DLD1 (cell line): ENCODE measurements around the gene ECT2L.

ENCODE experiments used
- in situ Hi-C: cut with HindIII; loops from 2 replicates; pipeline ENCODE4 v1.10.0; 2017; ENCODE audit warnings: low sequenced_read_pairs

Gene ECT2L

GRCh38 chr6:138795809-138796603, at the start of gene ECT2L:
ECT2L (plus strand) TSS chr6:138796087; CDS start chr6:138813275, 17,188 bp downstream.
- in situ Hi-C loops = no loop called here

GRCh38 chr6:138752017-138752416, 43.9 kb upstream of the ECT2L start:
- in situ Hi-C loops = no loop called here

DNA sequence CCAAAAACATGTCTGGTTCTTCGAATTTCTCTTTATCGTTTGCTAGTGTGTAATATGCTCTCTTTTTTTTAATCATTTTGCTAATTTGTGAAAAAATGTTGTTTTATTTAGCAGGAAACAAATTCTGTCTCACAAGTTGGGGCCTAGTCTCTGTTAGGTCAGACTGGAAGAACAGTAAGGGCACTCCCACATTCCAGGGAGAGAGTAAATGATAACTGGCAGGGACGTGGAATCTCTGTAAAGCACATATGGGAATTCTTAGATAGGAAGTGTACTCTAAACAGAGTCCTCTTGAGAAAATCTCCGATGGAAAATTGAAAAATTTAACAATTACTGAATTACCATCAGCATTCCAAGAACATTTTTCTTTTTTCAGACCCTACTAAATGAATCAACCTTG, 38.8 kb upstream of the ECT2L start:
- in situ Hi-C loops = no loop called here

- in situ Hi-C loops = no loop called here
These were observed 29.8 kb upstream of the ECT2L start for GRCh38 chr6:138765896-138766655.

- in situ Hi-C loops = no loop called here
These were observed 26.7 kb upstream of the ECT2L start for GRCh38 chr6:138769102-138769676.

DNA sequence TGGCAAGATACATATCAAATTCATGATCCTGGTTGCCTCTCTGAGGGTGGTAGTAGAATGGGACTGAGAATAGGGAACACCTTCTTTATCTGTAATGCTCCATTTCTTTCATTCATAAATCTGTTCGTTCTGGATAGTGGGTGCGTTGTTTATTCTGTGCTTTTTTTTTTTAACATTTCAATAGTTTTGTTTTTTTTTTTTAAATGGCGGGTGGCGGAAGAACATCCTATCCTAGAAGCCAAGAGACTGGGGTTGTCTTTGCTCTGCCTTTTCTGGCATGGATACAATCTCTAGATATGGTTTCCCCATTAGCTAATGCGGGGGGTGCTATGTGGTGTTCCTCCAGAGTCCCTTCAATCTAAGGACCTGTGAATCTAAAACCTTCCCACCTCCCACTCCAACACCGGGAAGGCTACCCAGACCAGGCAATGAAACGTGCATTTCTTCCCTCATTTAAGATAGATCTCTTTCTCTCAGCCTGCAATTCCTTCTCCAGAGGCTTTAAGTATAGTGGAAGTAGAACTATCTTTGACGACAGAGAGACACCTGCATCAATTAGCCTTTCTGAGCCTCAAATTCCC, 23.2 kb upstream of the ECT2L start:
- in situ Hi-C loops = no loop called here

- in situ Hi-C loops = no loop called here
These were observed 22.5 kb upstream of the ECT2L start, which contains the start of gene CCDC28A for GRCh38 chr6:138773177-138774091. CCDC28A (plus strand) TSS chr6:138773769; CDS start chr6:138776121, 2,352 bp downstream.

- in situ Hi-C loops = no loop called here
These were observed 21.5 kb upstream of the ECT2L start for GRCh38 chr6:138774370-138774769.

GRCh38 chr6:138776659-138777058, 19.2 kb upstream of the ECT2L start:
- in situ Hi-C loops = no loop called here

DNA sequence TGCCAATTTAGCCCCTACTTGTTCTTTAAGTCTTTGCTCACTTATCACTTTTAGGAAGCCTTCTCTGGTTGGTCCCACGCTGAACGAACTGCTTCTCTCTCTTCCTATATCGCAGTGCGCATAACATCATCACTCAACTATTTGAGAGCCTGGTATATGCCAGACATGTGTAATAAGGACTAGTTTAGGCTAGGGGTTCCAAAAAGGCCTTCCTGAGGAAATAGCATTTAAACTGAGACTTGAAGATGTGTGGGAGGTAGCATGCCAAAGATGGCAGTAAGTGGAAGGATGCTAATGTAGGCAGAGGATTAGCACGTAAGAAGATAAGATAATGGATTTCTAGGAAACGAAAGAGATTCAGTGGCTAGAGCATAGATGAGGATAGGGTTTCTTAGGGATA, 17.6 kb upstream of the ECT2L start:
- in situ Hi-C loops = no loop called here

GRCh38 chr6:138782243-138782642, 13.6 kb upstream of the ECT2L start:
- in situ Hi-C loops = no loop called here

DNA sequence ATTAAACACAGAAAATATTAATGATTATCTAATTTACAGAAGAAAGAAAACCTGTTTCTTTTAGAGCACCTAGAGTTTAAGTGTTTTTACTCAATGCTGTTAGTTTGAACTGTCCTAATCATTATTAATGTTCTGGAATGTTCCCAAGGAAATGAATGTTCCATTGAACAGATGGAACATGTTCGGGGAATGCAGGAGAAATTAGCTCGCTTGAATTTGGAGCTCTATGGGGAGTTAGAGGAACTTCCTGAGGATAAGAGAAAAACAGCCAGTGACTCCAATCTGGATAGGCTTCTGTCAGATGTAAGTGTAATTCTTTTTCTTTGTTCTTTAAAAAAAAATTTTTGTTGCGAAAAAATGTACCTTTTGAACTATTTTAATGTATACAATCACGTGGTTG, 10.8 kb upstream of the ECT2L start:
- in situ Hi-C loops = no loop called here

DNA sequence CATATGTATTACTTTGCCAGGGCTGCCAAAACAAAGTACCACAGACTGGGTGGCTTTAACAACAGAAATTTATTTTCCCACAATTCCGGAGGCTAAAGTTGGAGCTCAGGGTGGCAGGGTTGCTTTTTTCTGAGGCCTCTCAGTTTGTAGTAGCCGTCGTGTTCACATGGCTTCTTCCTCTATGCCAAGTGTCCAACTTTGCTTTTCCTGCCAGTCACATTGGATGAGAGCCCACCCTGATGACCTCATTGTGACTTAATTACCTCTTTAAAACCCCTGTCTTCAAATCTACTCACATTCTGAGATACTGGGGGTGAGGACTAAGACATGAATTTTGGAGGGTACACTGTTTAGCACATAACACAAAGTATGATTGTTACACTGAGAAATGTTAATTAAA, 9.9 kb upstream of the ECT2L start:
- in situ Hi-C loops = no loop called here

GRCh38 chr6:138787138-138787537, 8.7 kb upstream of the ECT2L start:
- in situ Hi-C loops = no loop called here

GRCh38 chr6:138796771-138797170, 884 bp downstream of the ECT2L start:
- in situ Hi-C loops = no loop called here

- in situ Hi-C loops = no loop called here
These were observed 2.0 kb downstream of the ECT2L start for GRCh38 chr6:138797806-138798446.

DNA sequence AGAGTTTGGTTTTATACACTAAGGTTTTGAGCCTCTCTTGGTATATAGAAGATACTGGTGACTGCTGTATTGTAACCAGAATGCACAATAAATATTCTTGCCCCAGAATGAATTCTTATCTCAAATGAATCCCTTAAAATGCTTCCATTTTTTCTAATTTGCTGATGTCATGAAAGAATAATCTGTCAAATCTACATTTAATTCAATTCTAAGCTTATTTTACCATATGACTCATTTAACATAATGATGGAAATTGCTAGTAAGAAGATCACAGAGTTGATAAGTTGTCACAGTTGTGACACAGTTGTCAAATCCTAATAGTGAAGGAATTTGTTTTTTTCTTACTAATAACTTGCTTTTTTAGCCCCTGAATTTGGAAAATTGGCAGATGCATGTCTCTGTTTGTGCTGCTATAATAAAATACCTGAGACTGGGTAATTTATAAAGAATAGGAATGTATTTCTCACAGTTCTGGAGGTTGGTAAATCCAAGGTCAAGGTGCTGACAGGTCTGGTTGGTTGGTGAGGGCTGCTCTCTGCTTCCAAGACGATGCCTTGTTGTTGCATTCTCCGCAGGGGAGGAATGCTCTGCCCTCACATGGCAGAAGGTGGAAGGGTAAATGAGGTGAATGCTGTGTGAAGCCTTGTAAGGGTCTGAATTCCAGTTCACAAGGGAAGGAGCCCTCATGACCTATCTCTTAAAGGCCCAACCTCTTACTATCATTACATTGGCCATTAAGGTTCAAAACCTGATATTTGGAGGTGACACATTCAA, 4.7 kb downstream of the ECT2L start:
- in situ Hi-C loops = no loop called here

GRCh38 chr6:138803331-138803730, 7.4 kb downstream of the ECT2L start:
- in situ Hi-C loops = no loop called here

- in situ Hi-C loops = no loop called here
These were observed 8.0 kb downstream of the ECT2L start for GRCh38 chr6:138803861-138804260.
